PC-3 (cell line): ENCODE results near the gene KLHL14. TPM values are rescaled to one million over a fixed set of nuclear protein-coding genes. Genes with fewer than 3 reads are reported as not detected.
A peak's percentile ranks its signal among the peaks of the same experiment; 100 is the strongest.

Experiments used
- ATAC-seq: fragments of 200-7000 bp; cut with Tn5 transposase; 2 replicates; pipeline ENCODE4 v1.9.1; 2020; ENCODE audit warnings: mild to moderate bottlenecking, moderate library complexity
- BruUV-seq: library from RNA; stranded (reverse); fragments of 400-500 nt; replicated peaks from 2 replicates; lab custom pipeline; 2021; lab: Mats Ljungman, UMichigan
- CTCF ChIA-PET: fragments of 300-600 bp; sonication (Branson Sonifier 250); formaldehyde crosslinking; loops from one replicate; lab custom pipeline; 2022; ENCODE audit warnings: antibody characterized with exemption; lab: Charles Lee
- POLR2A ChIA-PET: fragments of 300-600 bp; sonication (Branson Sonifier 250); formaldehyde crosslinking; loops from one replicate; lab custom pipeline; 2022; ENCODE audit warnings: antibody characterized with exemption; ENCODE audit not compliant: unreplicated experiment; lab: Charles Lee
- DNase-seq: peaks from one replicate; pipeline ENCODE4 v3.0.0-alpha.2; 2015
- H2AFZ ChIP-seq: fragments of 300-600 bp; sonication (generic); 2 replicates; pipeline ENCODE4 v1.6.0; 2016; ENCODE audit warnings: antibody characterized with exemption, low read length
- H3F3A ChIP-seq: fragments of 300-600 bp; sonication (generic); one replicate; pipeline ENCODE4 v1.6.0; 2017; ENCODE audit warnings: antibody characterized with exemption, low read length, control low read depth, mild to moderate bottlenecking; ENCODE audit not compliant: unreplicated experiment
- H3K27ac ChIP-seq: fragments of 300-600 bp; sonication (generic); 2 replicates; pipeline ENCODE4 v1.5.1; 2016; ENCODE audit warnings: mild to moderate bottlenecking, low read length
- H3K27me3 ChIP-seq: fragments of 300-600 bp; sonication (generic); 2 replicates; pipeline ENCODE4 v1.6.1; 2016; ENCODE audit warnings: low read length, mixed read lengths
- H3K36me3 ChIP-seq: fragments of 300-600 bp; sonication (generic); 2 replicates; pipeline ENCODE4 v1.6.1; 2016; ENCODE audit warnings: low read depth, mixed run types, low read length, mixed read lengths
- H3K4me1 ChIP-seq: fragments of 300-600 bp; sonication (generic); 2 replicates; pipeline ENCODE4 v1.5.1; 2016; ENCODE audit warnings: low read length; ENCODE audit not compliant: insufficient read depth
- H3K4me2 ChIP-seq: fragments of 300-600 bp; sonication (generic); 2 replicates; pipeline ENCODE4 v1.6.0; 2016; ENCODE audit warnings: low read length
- H3K4me3 ChIP-seq: fragments of 300-600 bp; sonication (generic); 2 replicates; pipeline ENCODE4 v1.5.1; 2016; ENCODE audit warnings: mild to moderate bottlenecking, low read length, mixed read lengths
- H3K79me2 ChIP-seq: fragments of 300-600 bp; sonication (generic); 2 replicates; pipeline ENCODE4 v1.6.1; 2017; ENCODE audit warnings: low read length, mixed read lengths
- H3K9ac ChIP-seq: fragments of 300-600 bp; sonication (generic); 2 replicates; pipeline ENCODE4 v1.6.0; 2016; ENCODE audit warnings: mild to moderate bottlenecking, low read length
- H3K9me2 ChIP-seq: fragments of 300-600 bp; sonication (generic); replicated peaks from 2 replicates; pipeline ENCODE4 v1.6.1; 2016; ENCODE audit warnings: mixed run types, low read length, mixed read lengths
- H3K9me3 ChIP-seq: fragments of 300-600 bp; sonication (generic); 2 replicates; pipeline ENCODE4 v1.6.1; 2016; ENCODE audit warnings: low read length, mixed read lengths
- H4K20me1 ChIP-seq: fragments of 300-600 bp; sonication (generic); 2 replicates; pipeline ENCODE4 v1.6.1; 2016; ENCODE audit warnings: low read length, mixed read lengths
- CTCF ChIP-seq: fragments of 300-600 bp; sonication (generic); conservative IDR thresholded peaks from 2 replicates; pipeline ENCODE4 v1.5.1; 2017; ENCODE audit warnings: antibody characterized with exemption, low read depth, mild to moderate bottlenecking, low read length
- EZH2 ChIP-seq: fragments of 300-600 bp; sonication (generic); IDR thresholded peaks from one replicate; pipeline ENCODE4 v1.6.1; 2017; ENCODE audit warnings: antibody characterized with exemption, mild to moderate bottlenecking, low read length; ENCODE audit not compliant: unreplicated experiment
- EZH2phosphoT487 ChIP-seq: fragments of 300-600 bp; sonication (generic); IDR thresholded peaks from 2 replicates; pipeline ENCODE4 v1.6.1; 2018; ENCODE audit warnings: mild to moderate bottlenecking, antibody characterized with exemption, low read length, borderline replicate concordance
- intact Hi-C: fragments of 100-400 bp; cut with micrococcal nuclease; formaldehyde crosslinking; loops from 2 replicates; pipeline ENCODE4 v1.9.0; 2023
- total RNA-seq: library from RNA; depleted of rRNA; stranded (reverse); fragments of >200 nt; gene quantifications from 2 replicates; pipeline ENCODE4 v1.2.3, GENCODE V29; 2014

The KLHL14 gene
- total RNA-seq, 1 experiment from 2014 or later: not detected

GRCh38 chr18:32732165-32732564 lies 40.7 kb downstream of the KLHL14 start:
- no peak for ATAC-seq
- H3K9ac ChIP-seq: no peak overlapping the region
- no peaks in the 10 kb centered on the region for H3F3A ChIP-seq
- no peaks in the 10 kb centered on the region for H3K9me2 ChIP-seq
- H4K20me1 ChIP-seq: no peaks in the 10 kb centered on the region
- H3K27me3 ChIP-seq: no peaks in the 10 kb centered on the region
- H3K4me1 ChIP-seq: no peaks in the 10 kb centered on the region; the same call in 1 of the 2 replicates
- TF ChIP-seq CTCF: no peak
- no peak for TF ChIP-seq EZH2
- TF ChIP-seq EZH2phosphoT487: no peak
- ChIA-PET CTCF (no interaction called here), POLR2A (no interaction called here)
- H3K4me2 ChIP-seq: no peak overlapping the region
- no peak overlapping the region for H3K27ac ChIP-seq
- no peak for DNase-seq
- H2AFZ ChIP-seq: no peak overlapping the region
- no peak overlapping the region for H3K4me3 ChIP-seq
- BruUV-seq: no TSS peak
- no peaks in the 10 kb centered on the region for H3K36me3 ChIP-seq
- H3K9me3 ChIP-seq: no peaks in the 10 kb centered on the region
- no peaks in the 10 kb centered on the region for H3K79me2 ChIP-seq
- intact Hi-C loops: no loop called here

GRCh38 chr18:32730620-32731091 lies 42.2 kb downstream of the KLHL14 start:
- no TSS peak for BruUV-seq
- POLR2A ChIA-PET: no interaction called here
- no peak overlapping the region for H3K9ac ChIP-seq

GRCh38 chr18:32730068-32730467 lies 42.8 kb downstream of the KLHL14 start:
- POLR2A ChIA-PET: no interaction called here
- Histone ChIP-seq H3K4me1 (no peaks in the 10 kb centered on the region; the same call in 1 of the 2 replicates), H3K27ac (no peak overlapping the region), H2AFZ (peak overlapping the region; percentile 73; the same call in 1 of the 2 replicates), H3K79me2 (no peaks in the 10 kb centered on the region), H3F3A (no peaks in the 10 kb centered on the region), H3K36me3 (no peaks in the 10 kb centered on the region), H3K4me2 (peak overlapping the region; percentile 79), H3K9me3 (no peaks in the 10 kb centered on the region), H4K20me1 (no peaks in the 10 kb centered on the region), H3K27me3 (no peaks in the 10 kb centered on the region), H3K9ac (no peak overlapping the region), H3K9me2 (no peaks in the 10 kb centered on the region), H3K4me3 (peak overlapping the region; percentile 69)
- TF ChIP-seq EZH2phosphoT487: no peak
- no peak for TF ChIP-seq CTCF
- no peak for TF ChIP-seq EZH2
- no TSS peak for BruUV-seq
- CTCF ChIA-PET: no interaction called here
- ATAC-seq (no peak), DNase-seq (no peak)
- intact Hi-C loops: no loop called here

More at GRCh38 chr18:32730620-32731091, 42.2 kb downstream of the KLHL14 start:
- Histone ChIP-seq H3K4me1 (no peaks in the 10 kb centered on the region; the same call in 1 of the 2 replicates), H3K36me3 (no peaks in the 10 kb centered on the region), H3K79me2 (no peaks in the 10 kb centered on the region), H3K27me3 (no peaks in the 10 kb centered on the region), H3K9me2 (no peaks in the 10 kb centered on the region), H3K4me2 (peak overlapping the region; percentile 79), H2AFZ (peak overlapping the region; percentile 73), H3K9me3 (no peaks in the 10 kb centered on the region), H3F3A (no peaks in the 10 kb centered on the region), H3K27ac (no peak overlapping the region), H4K20me1 (no peaks in the 10 kb centered on the region), H3K4me3 (peak overlapping the region; percentile 69)
- TF ChIP-seq EZH2: no peak
- intact Hi-C loops: no loop called here
- DNase-seq (no peak), ATAC-seq (peak; percentile 43)
- CTCF ChIA-PET: no interaction called here
